SK-N-SH (cell line): Measurements from ENCODE around the gene CIBAR2. TPM values are rescaled to one million over a fixed set of nuclear protein-coding genes. Genes with fewer than 3 reads are reported as not detected.

Experiments used
- CTCF ChIA-PET: fragments of 300-600, 350-600 bp; formaldehyde crosslinking; extraction: SDS; loops from one replicate; lab custom pipeline; 2021; lab: Yijun Ruan, JAX
- POLR2A ChIA-PET: fragments of 350-600 bp; sonication (Branson Sonifier 250); formaldehyde crosslinking; extraction: SDS; loops from one replicate; lab custom pipeline; 2020; ENCODE audit warnings: antibody characterized with exemption, inconsistent platforms; lab: Yijun Ruan, JAX
- DNase-seq: peaks from one replicate; pipeline ENCODE4 v3.0.0; 2012
- H2AFZ ChIP-seq: fragments of 200-600 bp; sonication (generic); 2 replicates; pipeline ENCODE4 v1.8.1; 2016; ENCODE audit warnings: antibody characterized with exemption, mild to moderate bottlenecking, low read depth
- H3F3A ChIP-seq: fragments of 200-600 bp; sonication (generic); replicated peaks from 2 replicates; pipeline ENCODE3; 2016; ENCODE audit warnings: antibody characterized with exemption, mild to moderate bottlenecking; ENCODE audit not compliant: insufficient read depth
- H3K27ac ChIP-seq, 2 experiments: fragments of 200-500 bp in 1 of 2; fragments of 200-600 bp in 1 of 2; sonication (Bioruptor generic) in 1 of 2; sonication (generic), shearing (Covaris generic) in 1 of 2; 2 replicates each; pipeline versions ENCODE4 v1.5.1 to v1.6.1; 2014 to 2016; ENCODE audit warnings: low read depth in 2 of 2, inconsistent platforms in 1 of 2, low read length in 1 of 2, mild to moderate bottlenecking in 1 of 2, mixed read lengths in 1 of 2
- H3K27me3 ChIP-seq: fragments of 200-600 bp; sonication (generic), shearing (Covaris generic); 2 replicates; pipeline ENCODE4 v1.6.1; 2016; ENCODE audit warnings: mixed run types; ENCODE audit not compliant: insufficient read depth
- H3K36me3 ChIP-seq, 2 experiments: fragments of 200-500 bp in 1 of 2; fragments of 200-600 bp in 1 of 2; sonication (Bioruptor generic) in 1 of 2; sonication (generic) in 1 of 2; replicated peaks in 1 of 2; 2 replicates each; pipeline versions ENCODE3 to v1.5.1; 2014 to 2016; ENCODE audit warnings: low read length in 1 of 2, mild to moderate bottlenecking in 1 of 2; ENCODE audit not compliant: insufficient read depth in 2 of 2, control insufficient read depth in 1 of 2
- H3K4me1 ChIP-seq, 2 experiments: fragments of 200-500 bp in 1 of 2; fragments of 200-600 bp in 1 of 2; sonication (Bioruptor generic) in 1 of 2; sonication (generic), shearing (Covaris generic) in 1 of 2; 2 replicates each; pipeline versions ENCODE4 v1.5.1 to v1.6.1; 2014 to 2016; ENCODE audit warnings: low read depth in 1 of 2, low read length in 1 of 2, mixed run types in 1 of 2; ENCODE audit not compliant: insufficient read depth in 2 of 2, control insufficient read depth in 1 of 2
- H3K4me2 ChIP-seq: fragments of 200-600 bp; sonication (generic), shearing (Covaris generic); 2 replicates; pipeline ENCODE4 v1.6.1; 2017; ENCODE audit warnings: mixed run types
- H3K4me3 ChIP-seq, 2 experiments: fragments of 200-500 bp in 1 of 2; fragments of 200-600 bp in 1 of 2; sonication (Bioruptor generic) in 1 of 2; sonication (generic), shearing (Covaris generic) in 1 of 2; 2 replicates each; pipeline versions ENCODE4 v1.5.1 to v1.8.1; 2014 to 2016; ENCODE audit warnings: low read depth in 2 of 2, inconsistent platforms in 1 of 2, low read length in 1 of 2, mild to moderate bottlenecking in 1 of 2, mixed read lengths in 1 of 2, moderate library complexity in 1 of 2
- H3K79me2 ChIP-seq: fragments of 200-600 bp; sonication (generic); 2 replicates; pipeline ENCODE4 v1.8.1; 2017; ENCODE audit warnings: mild to moderate bottlenecking; ENCODE audit not compliant: insufficient read depth
- H3K9ac ChIP-seq: fragments of 200-600 bp; sonication (generic); 2 replicates; pipeline ENCODE4 v1.6.1; 2017; ENCODE audit warnings: mixed run types
- H3K9me2 ChIP-seq: fragments of 200-600 bp; sonication (generic); 2 replicates; pipeline ENCODE4 v1.6.1; 2017; ENCODE audit warnings: mixed run types
- H3K9me3 ChIP-seq: fragments of 200-600 bp; sonication (generic); 2 replicates; pipeline ENCODE4 v1.6.1; 2017; ENCODE audit warnings: mixed run types, mild to moderate bottlenecking, moderate library complexity
- H4K20me1 ChIP-seq: fragments of 200-600 bp; sonication (generic); 2 replicates; pipeline ENCODE4 v1.6.1; 2017; ENCODE audit warnings: mild to moderate bottlenecking, mixed run types; ENCODE audit not compliant: insufficient read depth
- CHD2 ChIP-seq: fragments of 150-350 bp; IDR thresholded peaks from 2 replicates; pipeline ENCODE4 v1.6.1; 2018; ENCODE audit warnings: low read length; ENCODE audit not compliant: partially characterized antibody
- ELF1 ChIP-seq: IDR thresholded peaks from 2 replicates; pipeline ENCODE4 v1.4.0; 2012
- EP300 ChIP-seq, 2 experiments: IDR thresholded peaks; 2 replicates each; pipeline versions ENCODE4 v1.4.0 to v1.6.1; 2012; ENCODE audit warnings: borderline replicate concordance in 1 of 2, low read depth in 1 of 2, low read length in 1 of 2
- EZH2phosphoT487 ChIP-seq: fragments of 200-600 bp; sonication (generic); IDR thresholded peaks from 2 replicates; pipeline ENCODE4 v1.6.1; 2017; ENCODE audit warnings: low read depth, mixed run types, mild to moderate bottlenecking, antibody characterized with exemption, moderate library complexity, borderline replicate concordance
- FOXJ3 ChIP-seq: sonication (generic); formaldehyde crosslinking; IDR thresholded peaks from 2 replicates; pipeline ENCODE4 v1.5.1; 2020; ENCODE audit warnings: mild to moderate bottlenecking, missing genetic modification reagents
- FOXM1 ChIP-seq: IDR thresholded peaks from 2 replicates; pipeline ENCODE4 v1.4.0; 2012; ENCODE audit warnings: low read depth, mild to moderate bottlenecking
- GABPA ChIP-seq: IDR thresholded peaks from 2 replicates; pipeline ENCODE4 v1.4.0; 2012; ENCODE audit warnings: low read depth, mild to moderate bottlenecking
- GATA2 ChIP-seq: sonication (generic); formaldehyde crosslinking; IDR thresholded peaks from 2 replicates; pipeline ENCODE4 v1.5.0; 2020; ENCODE audit warnings: mild to moderate bottlenecking, missing genetic modification reagents
- JUND ChIP-seq: IDR thresholded peaks from 2 replicates; pipeline ENCODE4 v1.4.0; 2012
- MEF2A ChIP-seq: IDR thresholded peaks from 2 replicates; pipeline ENCODE4 v1.4.0; 2012; ENCODE audit warnings: low read depth, borderline replicate concordance
- NRF1 ChIP-seq: IDR thresholded peaks from 2 replicates; pipeline ENCODE4 v1.6.1; 2012; ENCODE audit warnings: low read depth, mild to moderate bottlenecking, low read length
- RAD21 ChIP-seq: IDR thresholded peaks from 2 replicates; pipeline ENCODE4 v1.6.1; 2012; ENCODE audit warnings: mild to moderate bottlenecking, low read length
- RXRA ChIP-seq: IDR thresholded peaks from 2 replicates; pipeline ENCODE4 v1.4.0; 2012; ENCODE audit warnings: low read depth, mild to moderate bottlenecking, borderline replicate concordance
- SIN3A ChIP-seq: IDR thresholded peaks from 2 replicates; pipeline ENCODE4 v1.6.1; 2012; ENCODE audit warnings: low read depth, mild to moderate bottlenecking, low read length, moderate library complexity, borderline replicate concordance
- SMC3 ChIP-seq: IDR thresholded peaks from 2 replicates; pipeline ENCODE4 v1.6.1; 2012; ENCODE audit warnings: low read depth, low read length, improper control_type of control experiment
- TCF12 ChIP-seq: IDR thresholded peaks from 2 replicates; pipeline ENCODE4 v1.4.0; 2012
- YY1 ChIP-seq: IDR thresholded peaks from 2 replicates; pipeline ENCODE4 v1.4.0; 2012; ENCODE audit warnings: low read depth, mild to moderate bottlenecking
- WGBS: methylation state at CpG from one replicate; pipeline ENCODE4 v1.1.6; 2017; ENCODE audit warnings: low lambda C conversion rate; 5-methylcytosine and 5-hydroxymethylcytosine counted together
- polyA plus RNA-seq, 3 experiments: library from polyadenylated mRNA; depleted of rRNA; stranded (reverse); fragments of >200 nt; gene quantifications; 2 replicates each; pipeline ENCODE4 v1.2.3, GENCODE V29; 2012
- TF ChIP-seq, protein P1 (sequence below): fragments of 150-350 bp; IDR thresholded peaks from 2 replicates; pipeline ENCODE4 v1.6.1; 2017; ENCODE audit warnings: antibody characterized with exemption, low read length, low read depth, borderline replicate concordance
- TF ChIP-seq, protein P2 (sequence below): IDR thresholded peaks from 2 replicates; pipeline ENCODE4 v1.4.0; 2012; ENCODE audit warnings: low read depth, borderline replicate concordance
- TF ChIP-seq, protein P3 (sequence below): IDR thresholded peaks from 2 replicates; pipeline ENCODE4; 2012
- TF ChIP-seq, protein P4 (sequence below): IDR thresholded peaks from 2 replicates; pipeline ENCODE4 v1.4.0; 2012; ENCODE audit warnings: low read depth, borderline replicate concordance

CIBAR2 gene
- polyA plus RNA-seq, 1 of the 3 experiments (the other 2 are of a cell fraction): 0.15 TPM

DNA sequence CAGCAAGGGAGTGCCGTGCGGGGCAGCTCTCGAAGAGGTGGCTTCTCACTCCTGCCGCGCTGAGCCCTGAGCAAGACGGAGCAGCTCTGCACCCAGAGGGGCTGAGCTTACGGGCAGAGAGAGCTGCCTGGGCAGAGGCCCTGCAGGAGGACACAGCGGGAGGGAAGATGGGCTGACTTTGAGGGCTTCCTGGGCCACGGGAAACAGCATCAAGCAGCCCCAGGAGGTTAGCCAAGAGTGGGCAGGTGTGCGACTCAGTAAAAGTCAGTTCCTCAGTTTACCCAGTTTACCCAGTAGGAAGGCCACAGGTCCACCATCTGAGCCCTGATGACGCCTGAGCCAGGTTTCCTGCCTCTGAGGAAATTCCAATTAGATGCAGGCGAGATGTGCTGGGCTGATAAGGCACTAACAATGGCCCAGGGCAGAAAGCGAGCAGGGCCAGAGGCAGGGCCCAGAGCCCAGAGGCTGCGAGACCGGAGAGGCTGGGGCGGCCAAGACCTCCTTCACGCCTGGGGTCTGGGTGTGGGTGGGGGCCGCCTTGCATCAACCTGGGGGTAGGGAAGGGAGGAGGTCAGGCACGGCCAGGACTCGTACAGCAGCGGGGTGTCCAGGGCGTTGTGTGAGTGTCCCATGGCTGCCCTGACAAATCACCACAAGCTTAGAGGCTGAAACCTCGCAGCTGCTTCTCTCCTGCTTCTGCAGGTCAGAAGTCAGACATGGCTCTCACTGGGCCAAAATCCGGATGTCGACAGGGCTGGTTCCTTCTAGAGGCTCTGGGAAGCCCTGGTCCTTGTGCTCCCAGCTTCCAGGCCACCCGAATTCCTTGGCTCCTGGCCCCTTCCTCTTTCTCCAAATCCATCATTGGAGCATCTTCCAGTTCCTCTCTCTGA lies 32.0 kb upstream of the CIBAR2 start:
- no peaks in the 10 kb centered on the region for H3F3A ChIP-seq
- no peaks in the 10 kb centered on the region for H3K9me2 ChIP-seq
- H3K36me3 ChIP-seq: no peaks in the 10 kb centered on the region
- no peak overlapping the region for H2AFZ ChIP-seq
- no peak overlapping the region for H3K27ac ChIP-seq
- no peaks in the 10 kb centered on the region for H3K9me3 ChIP-seq
- H4K20me1 ChIP-seq: no peaks in the 10 kb centered on the region
- ChIA-PET POLR2A (interaction anchor here (1.4 kb wide), 1 partner anchor 8 kb away, joined by 3 read pairs; no protein-coding TSS in a partner anchor), CTCF (interaction anchor here (0.8 to 2.0 kb wide), 6 partner anchors 14 to 108 kb away, joined by 3 to 7 read pairs (median 4); no protein-coding TSS in a partner anchor)
- H3K79me2 ChIP-seq: no peaks in the 10 kb centered on the region
- no peak for DNase-seq
- TF ChIP-seq GATA2 (peak; percentile 56), GABPA (no peak), TCF12 (peak; percentile 29; the same call in 1 of the 2 replicates), ELF1 (no peak), YY1 (no peak), FOXM1 (no peak)
- TF ChIP-seq, protein P1, sequence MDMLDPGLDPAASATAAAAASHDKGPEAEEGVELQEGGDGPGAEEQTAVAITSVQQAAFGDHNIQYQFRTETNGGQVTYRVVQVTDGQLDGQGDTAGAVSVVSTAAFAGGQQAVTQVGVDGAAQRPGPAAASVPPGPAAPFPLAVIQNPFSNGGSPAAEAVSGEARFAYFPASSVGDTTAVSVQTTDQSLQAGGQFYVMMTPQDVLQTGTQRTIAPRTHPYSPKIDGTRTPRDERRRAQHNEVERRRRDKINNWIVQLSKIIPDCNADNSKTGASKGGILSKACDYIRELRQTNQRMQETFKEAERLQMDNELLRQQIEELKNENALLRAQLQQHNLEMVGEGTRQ: no peak
- TF ChIP-seq, protein P2, sequence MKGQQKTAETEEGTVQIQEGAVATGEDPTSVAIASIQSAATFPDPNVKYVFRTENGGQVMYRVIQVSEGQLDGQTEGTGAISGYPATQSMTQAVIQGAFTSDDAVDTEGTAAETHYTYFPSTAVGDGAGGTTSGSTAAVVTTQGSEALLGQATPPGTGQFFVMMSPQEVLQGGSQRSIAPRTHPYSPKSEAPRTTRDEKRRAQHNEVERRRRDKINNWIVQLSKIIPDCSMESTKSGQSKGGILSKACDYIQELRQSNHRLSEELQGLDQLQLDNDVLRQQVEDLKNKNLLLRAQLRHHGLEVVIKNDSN: no peak
- H3K4me2 ChIP-seq: no peak overlapping the region
- no peaks in the 10 kb centered on the region for H3K27me3 ChIP-seq
- WGBS: 80% methylated on average over 19 of the region's 26 CpGs
- H3K4me1 ChIP-seq: peaks cover 0 to 32% of the 10 kb centered on the region in 2 experiments; a peak in 1 of 4 replicates
- no peak overlapping the region for H3K9ac ChIP-seq
- H3K4me3 ChIP-seq: no peak overlapping the region

DNA sequence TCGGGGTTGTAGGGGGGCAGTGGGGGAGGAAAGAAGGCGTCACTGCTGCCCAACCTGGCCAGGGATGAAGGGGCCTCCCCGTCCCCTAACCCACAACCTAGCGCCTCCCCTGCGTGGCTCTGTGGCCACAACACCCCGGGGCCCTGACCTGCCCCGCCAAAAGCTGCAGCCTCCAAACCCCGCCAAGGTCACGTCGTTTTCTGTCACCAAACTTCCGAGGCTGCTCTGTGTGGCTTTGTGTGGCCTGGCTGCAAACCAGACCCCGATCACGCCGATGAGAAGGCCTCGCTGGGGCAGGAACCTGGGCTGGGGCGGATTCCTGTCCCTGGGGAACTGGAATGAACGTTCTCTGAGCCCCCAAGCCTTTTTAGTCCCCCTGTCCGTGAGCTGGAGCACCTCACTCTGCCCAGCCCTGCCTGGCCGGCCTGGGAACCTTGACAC lies 30.5 kb upstream of the CIBAR2 start:
- H3K9ac ChIP-seq: no peak overlapping the region
- H3K27me3 ChIP-seq: no peaks in the 10 kb centered on the region
- H3K79me2 ChIP-seq: no peaks in the 10 kb centered on the region
- no peaks in the 10 kb centered on the region for H3K9me3 ChIP-seq
- H3K4me2 ChIP-seq: no peak overlapping the region
- ChIA-PET CTCF (interaction anchor here (1.2 to 2.3 kb wide), 3 partner anchors 28 to 59 kb away, joined by 5 to 11 read pairs (median 7); no protein-coding TSS in a partner anchor), POLR2A (interaction anchor here (1.4 kb wide), 1 partner anchor 9 kb away, joined by 3 read pairs; no protein-coding TSS in a partner anchor)
- no peak overlapping the region for H2AFZ ChIP-seq
- H3K27ac ChIP-seq: no peak overlapping the region
- H3K4me3 ChIP-seq: no peak overlapping the region
- no peaks in the 10 kb centered on the region for H3F3A ChIP-seq
- 85% methylated on average over 15 of the region's 19 CpGs for WGBS
- peaks cover 0 to 39% of the 10 kb centered on the region in 2 experiments; a peak in 2 of 4 replicates for H3K4me1 ChIP-seq
- H3K9me2 ChIP-seq: no peaks in the 10 kb centered on the region
- H3K36me3 ChIP-seq: no peaks in the 10 kb centered on the region
- H4K20me1 ChIP-seq: no peaks in the 10 kb centered on the region
- no peak for DNase-seq
- TF ChIP-seq RXRA (no peak), FOXJ3 (no peak), EP300 (IDR thresholded peaks at IDR 0.05; ENCODE audit: borderline replicate concordance in 1 of 2, low read depth in 1 of 2, low read length in 1 of 2) (no peak), JUND (no peak), RAD21 (no peak), GABPA (no peak), ELF1 (no peak), NRF1 (no peak), SMC3 (no peak), GATA2 (no peak), EZH2phosphoT487 (no peak), SIN3A (no peak), YY1 (no peak), CHD2 (no peak), MEF2A (no peak)
- TF ChIP-seq, protein P3, sequence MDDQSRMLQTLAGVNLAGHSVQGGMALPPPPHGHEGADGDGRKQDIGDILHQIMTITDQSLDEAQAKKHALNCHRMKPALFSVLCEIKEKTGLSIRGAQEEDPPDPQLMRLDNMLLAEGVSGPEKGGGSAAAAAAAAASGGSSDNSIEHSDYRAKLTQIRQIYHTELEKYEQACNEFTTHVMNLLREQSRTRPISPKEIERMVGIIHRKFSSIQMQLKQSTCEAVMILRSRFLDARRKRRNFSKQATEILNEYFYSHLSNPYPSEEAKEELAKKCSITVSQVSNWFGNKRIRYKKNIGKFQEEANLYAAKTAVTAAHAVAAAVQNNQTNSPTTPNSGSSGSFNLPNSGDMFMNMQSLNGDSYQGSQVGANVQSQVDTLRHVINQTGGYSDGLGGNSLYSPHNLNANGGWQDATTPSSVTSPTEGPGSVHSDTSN: no peak
- TF ChIP-seq, protein P4, sequence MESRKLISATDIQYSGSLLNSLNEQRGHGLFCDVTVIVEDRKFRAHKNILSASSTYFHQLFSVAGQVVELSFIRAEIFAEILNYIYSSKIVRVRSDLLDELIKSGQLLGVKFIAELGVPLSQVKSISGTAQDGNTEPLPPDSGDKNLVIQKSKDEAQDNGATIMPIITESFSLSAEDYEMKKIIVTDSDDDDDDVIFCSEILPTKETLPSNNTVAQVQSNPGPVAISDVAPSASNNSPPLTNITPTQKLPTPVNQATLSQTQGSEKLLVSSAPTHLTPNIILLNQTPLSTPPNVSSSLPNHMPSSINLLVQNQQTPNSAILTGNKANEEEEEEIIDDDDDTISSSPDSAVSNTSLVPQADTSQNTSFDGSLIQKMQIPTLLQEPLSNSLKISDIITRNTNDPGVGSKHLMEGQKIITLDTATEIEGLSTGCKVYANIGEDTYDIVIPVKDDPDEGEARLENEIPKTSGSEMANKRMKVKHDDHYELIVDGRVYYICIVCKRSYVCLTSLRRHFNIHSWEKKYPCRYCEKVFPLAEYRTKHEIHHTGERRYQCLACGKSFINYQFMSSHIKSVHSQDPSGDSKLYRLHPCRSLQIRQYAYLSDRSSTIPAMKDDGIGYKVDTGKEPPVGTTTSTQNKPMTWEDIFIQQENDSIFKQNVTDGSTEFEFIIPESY: no peak
- TF ChIP-seq, protein P2: no peak
